ENCODE data around the gene HAPLN3. TPM values are rescaled to one million over a fixed set of nuclear protein-coding genes. Genes with fewer than 3 reads are reported as not detected.

Gene HAPLN3
- total RNA-seq, 1 donor from 2014 or later, result 189 TPM

DNA sequence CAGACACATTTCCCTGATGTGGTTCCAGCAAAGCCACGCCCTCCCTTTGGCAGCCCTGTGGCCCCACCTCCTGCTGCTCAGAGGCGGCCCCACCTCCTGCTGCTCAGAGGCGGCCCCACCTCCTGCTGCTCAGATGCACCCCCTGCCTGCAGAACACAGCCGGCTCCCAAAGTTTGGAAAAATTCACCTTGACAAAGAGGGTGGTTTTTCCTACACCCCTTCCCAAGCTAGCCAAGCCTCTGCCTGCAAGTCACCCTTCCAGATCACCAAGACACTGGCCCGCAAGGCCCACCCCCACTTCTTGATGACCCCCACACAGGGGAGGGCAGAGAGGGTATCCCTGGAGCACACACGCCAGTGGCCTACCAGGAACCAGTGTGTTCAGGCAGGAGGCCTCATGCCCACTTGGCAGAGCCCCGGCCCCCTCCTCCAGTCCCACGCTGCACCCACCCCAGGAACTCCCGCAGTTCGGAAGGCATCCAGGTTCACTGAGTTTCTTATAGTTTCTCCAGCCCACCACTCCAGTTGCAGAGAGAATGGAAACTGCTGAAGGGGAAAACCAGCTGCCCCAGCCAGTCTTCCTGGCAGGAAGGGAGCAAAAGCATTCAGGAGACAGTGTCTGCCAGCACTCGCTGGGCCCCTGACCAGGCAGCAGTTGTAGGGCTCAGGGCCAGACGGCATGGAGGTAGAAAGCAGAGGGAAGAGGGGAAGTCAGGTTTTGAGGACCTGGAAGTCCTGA is 2.3 kb upstream of the HAPLN3 start:
- peak overlapping the region; percentile 81 to 83 for H3K27ac ChIP-seq
- H3K9me3 ChIP-seq, result no peaks in the 10 kb centered on the region
- intact Hi-C loops (cut with DNase I), result loop anchor here (5.0 to 10.0 kb wide), 2 partner anchors 300 to 437 kb away; partner anchors contain the start of gene POLG
- peaks cover 25 to 43% of the 10 kb centered on the region in 2 donors for H3K36me3 ChIP-seq
- peaks cover 3 to 68% of the 10 kb centered on the region in 2 donors for H3K4me1 ChIP-seq
- no peaks in the 10 kb centered on the region for H3K27me3 ChIP-seq
- peak; percentile 68 to 94 for DNase-seq (ENCODE audit: low spot score in 2 of 2)
- peak overlapping the region in 1 of 2 donors; percentile 28 for H3K4me3 ChIP-seq
- TF ChIP-seq, protein P1, sequence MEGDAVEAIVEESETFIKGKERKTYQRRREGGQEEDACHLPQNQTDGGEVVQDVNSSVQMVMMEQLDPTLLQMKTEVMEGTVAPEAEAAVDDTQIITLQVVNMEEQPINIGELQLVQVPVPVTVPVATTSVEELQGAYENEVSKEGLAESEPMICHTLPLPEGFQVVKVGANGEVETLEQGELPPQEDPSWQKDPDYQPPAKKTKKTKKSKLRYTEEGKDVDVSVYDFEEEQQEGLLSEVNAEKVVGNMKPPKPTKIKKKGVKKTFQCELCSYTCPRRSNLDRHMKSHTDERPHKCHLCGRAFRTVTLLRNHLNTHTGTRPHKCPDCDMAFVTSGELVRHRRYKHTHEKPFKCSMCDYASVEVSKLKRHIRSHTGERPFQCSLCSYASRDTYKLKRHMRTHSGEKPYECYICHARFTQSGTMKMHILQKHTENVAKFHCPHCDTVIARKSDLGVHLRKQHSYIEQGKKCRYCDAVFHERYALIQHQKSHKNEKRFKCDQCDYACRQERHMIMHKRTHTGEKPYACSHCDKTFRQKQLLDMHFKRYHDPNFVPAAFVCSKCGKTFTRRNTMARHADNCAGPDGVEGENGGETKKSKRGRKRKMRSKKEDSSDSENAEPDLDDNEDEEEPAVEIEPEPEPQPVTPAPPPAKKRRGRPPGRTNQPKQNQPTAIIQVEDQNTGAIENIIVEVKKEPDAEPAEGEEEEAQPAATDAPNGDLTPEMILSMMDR (IDR thresholded peaks at IDR 0.05), result peak; percentile 70 to 80 (median 71)

DNA sequence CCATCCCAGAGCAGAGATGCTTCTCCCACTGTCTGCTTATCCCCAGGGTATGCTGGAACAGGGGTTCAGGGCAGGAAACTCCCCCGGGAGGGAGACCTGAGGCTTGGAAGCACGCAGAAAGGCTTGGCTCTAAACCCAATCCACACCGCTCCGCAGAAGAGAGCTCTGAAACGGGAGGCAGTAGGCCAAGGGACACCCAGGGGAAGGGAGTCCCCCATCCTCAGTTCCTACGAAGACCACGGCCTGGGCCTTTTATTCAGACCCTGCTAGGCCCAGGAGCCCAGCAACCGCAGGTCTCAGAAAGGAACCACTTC is 1.8 kb upstream of the HAPLN3 start:
- TF ChIP-seq, protein P1 (IDR thresholded peaks at IDR 0.05), result no peak
- Histone ChIP-seq H3K4me3 (no peak overlapping the region), H3K36me3 (peaks cover 20 to 40% of the 10 kb centered on the region in 2 donors), H3K9me3 (no peaks in the 10 kb centered on the region), H3K27me3 (no peaks in the 10 kb centered on the region), H3K27ac (peak overlapping the region; percentile 81 to 83), H3K4me1 (peaks cover 3 to 62% of the 10 kb centered on the region in 2 donors)
- intact Hi-C loops (cut with DNase I), result loop anchor here (5.0 to 10.0 kb wide), 2 partner anchors 300 to 438 kb away; partner anchors contain the start of gene POLG
- DNase-seq (ENCODE audit: low spot score in 2 of 2), result no peak

DNA sequence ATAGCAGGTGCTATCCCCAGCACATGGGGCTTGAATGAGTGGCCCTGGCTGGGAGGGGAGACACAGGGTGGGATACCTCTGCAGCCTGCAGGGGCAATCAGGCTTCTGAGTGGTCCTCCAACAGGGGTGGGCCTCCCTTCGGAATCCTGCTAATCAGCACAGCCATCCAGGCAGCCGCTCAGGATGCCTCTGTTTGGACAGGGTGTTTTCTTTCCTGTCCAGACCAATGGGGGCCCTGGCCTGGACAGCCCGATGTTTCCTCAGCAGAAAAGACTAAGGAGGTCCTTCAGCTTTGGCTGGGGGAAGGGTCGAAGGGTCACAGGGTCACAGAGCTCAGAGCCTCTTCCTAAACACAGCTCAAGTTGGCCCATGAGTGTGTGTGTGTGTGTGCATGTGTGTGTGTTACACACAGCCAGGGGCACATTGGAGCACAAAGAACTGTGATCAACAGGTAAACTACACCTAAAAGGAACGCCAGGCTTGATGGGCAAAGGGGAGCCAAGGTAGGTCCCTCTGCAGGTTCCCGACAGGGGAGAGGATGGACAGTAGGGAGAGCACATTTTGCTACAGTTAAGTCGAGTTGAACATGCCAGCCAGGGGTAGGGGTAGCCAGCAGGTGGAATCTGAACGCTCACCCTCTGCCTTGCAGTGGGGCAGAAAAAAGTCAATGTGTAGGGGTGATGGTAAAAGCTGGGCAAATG is 1.1 kb upstream of the HAPLN3 start:
- Histone ChIP-seq H3K27me3 (no peaks in the 10 kb centered on the region), H3K9me3 (no peaks in the 10 kb centered on the region), H3K36me3 (peaks cover 16 to 40% of the 10 kb centered on the region in 2 donors), H3K27ac (peak overlapping the region; percentile 81 to 83), H3K4me3 (no peak overlapping the region), H3K4me1 (peaks cover 3 to 56% of the 10 kb centered on the region in 2 donors)
- DNase-seq (ENCODE audit: low spot score in 2 of 2), result no peak
- TF ChIP-seq, protein P1 (IDR thresholded peaks at IDR 0.05), result no peak
- intact Hi-C loops (cut with DNase I), result loop anchor here (5.0 to 10.0 kb wide), 2 partner anchors 301 to 438 kb away; partner anchors contain the start of gene POLG

DNA sequence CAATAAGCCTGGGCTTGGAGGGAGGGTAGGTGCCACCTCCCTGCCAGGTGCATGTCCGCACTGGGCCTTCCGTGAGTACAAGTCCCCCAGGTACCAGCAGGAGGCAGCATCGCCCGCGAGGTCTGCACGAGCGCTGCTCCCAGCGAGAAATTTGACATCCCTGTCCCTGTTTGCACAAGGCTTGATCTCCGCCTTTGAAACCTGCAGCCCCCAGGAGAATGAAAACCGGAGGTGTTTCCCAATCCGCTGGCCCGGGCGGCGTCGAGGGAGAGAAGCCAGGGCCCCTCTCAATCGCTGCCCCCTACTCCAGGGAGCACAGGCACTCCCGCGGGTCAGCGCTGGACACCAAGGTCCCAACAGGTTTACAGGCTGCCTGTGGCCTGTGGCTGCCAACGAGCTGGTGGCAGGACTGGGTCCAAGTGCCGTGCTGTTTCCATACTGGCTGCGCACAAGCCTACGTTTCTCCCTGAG is 961 bp downstream of the HAPLN3 start:
- intact Hi-C loops (cut with DNase I), result loop anchor here (1.0 to 10.0 kb wide), 3 partner anchors 284 to 440 kb away; partner anchors contain the start of genes FANCI and POLG
- H3K27me3 ChIP-seq, result no peaks in the 10 kb centered on the region
- TF ChIP-seq, protein P1 (IDR thresholded peaks at IDR 0.05), result peak; percentile 74 to 87 (median 82)
- peaks cover 3 to 42% of the 10 kb centered on the region in 2 donors for H3K4me1 ChIP-seq
- H3K4me3 ChIP-seq, result peak overlapping the region; percentile 71 to 73
- peak overlapping the region; percentile 82 to 85 for H3K27ac ChIP-seq
- H3K9me3 ChIP-seq, result no peaks in the 10 kb centered on the region
- H3K36me3 ChIP-seq, result peaks cover 7 to 24% of the 10 kb centered on the region in 2 donors
- peak in 1 of 2 donors; percentile 87 for DNase-seq (ENCODE audit: low spot score in 2 of 2)

DNA sequence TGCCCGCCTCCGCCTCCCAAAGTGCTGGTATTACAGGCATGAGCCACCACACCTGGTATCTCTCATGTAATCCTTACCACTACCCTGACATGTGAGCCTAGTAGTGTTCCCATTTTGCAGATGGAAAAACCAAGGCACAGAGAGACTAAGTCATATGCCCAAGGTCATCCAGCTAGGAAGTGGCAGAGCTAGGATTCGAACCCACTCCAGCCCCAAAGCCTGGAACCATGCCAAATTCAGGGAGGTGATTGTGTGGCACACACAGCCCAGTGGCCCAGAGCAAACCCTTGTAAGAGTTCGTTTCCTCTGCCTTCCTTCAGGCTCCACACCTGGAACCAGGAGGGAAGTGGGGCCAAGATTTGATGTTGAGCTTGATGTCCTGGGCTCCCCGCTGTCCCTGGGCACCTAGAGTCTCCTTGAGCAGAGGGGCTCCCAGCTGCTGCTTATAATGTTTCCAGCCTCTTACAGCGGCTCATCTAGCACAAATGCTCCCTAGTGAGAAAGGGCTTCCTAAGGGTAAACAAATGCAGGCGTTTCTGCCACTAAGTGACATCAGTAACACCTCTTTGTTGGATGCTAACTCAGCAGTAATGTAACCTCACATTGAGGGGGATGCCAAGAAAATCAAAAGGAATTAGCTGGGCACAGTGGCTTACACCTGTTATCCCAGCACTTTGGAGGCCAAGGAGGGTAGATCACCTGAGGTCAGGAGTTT is 3.6 kb downstream of the HAPLN3 start:
- intact Hi-C loops (cut with DNase I), result loop anchor here (10.0 kb wide), 1 partner anchor 443 kb away; the partner anchor contains the start of gene POLG
- H3K9me3 ChIP-seq, result no peaks in the 10 kb centered on the region
- H3K27me3 ChIP-seq, result no peaks in the 10 kb centered on the region

More for the DNA sequence above, 3.6 kb downstream of the HAPLN3 start:
- TF ChIP-seq, protein P1 (IDR thresholded peaks at IDR 0.05), result no peak
- H3K36me3 ChIP-seq, result peaks cover 7 to 22% of the 10 kb centered on the region in 2 donors
- H3K4me3 ChIP-seq, result no peak overlapping the region
- no peak overlapping the region for H3K27ac ChIP-seq
- peaks cover under 1 to 18% of the 10 kb centered on the region in 2 donors for H3K4me1 ChIP-seq
- no peak for DNase-seq (ENCODE audit: low spot score in 2 of 2)
